ENCODE results near the gene EPS8L3.

The EPS8L3 gene

GRCh38 chr1:109730666-109731065 lies 33.1 kb downstream of the EPS8L3 start:
- H3K18ac ChIP-seq (ENCODE audit: low read length) = peak overlapping the region; percentile 24
- no peak overlapping the region for H3K4ac ChIP-seq (ENCODE audit: low read depth, low read length)
- no peak overlapping the region for H3K4me3 ChIP-seq (ENCODE audit: low read length)
- H3K79me1 ChIP-seq (ENCODE audit: low read length) = no peaks in the 10 kb centered on the region
- no peak overlapping the region for H2BK120ac ChIP-seq (ENCODE audit: low read depth, low read length)
- H3K36me3 ChIP-seq (ENCODE audit: control insufficient read depth, insufficient read depth, low read length) = no peaks in the 10 kb centered on the region
- WGBS (ENCODE audit: extremely low coverage, insufficient coverage, low lambda C conversion rate) = no CpG with 5 or more reads among the region's 6 CpGs
- H2BK5ac ChIP-seq (ENCODE audit: low read length) = no peak overlapping the region
- H2AK5ac ChIP-seq (ENCODE audit: low read length) = no peak overlapping the region
- H3K56ac ChIP-seq (ENCODE audit: low read length) = no peak overlapping the region
- no peak overlapping the region for H3K9ac ChIP-seq (ENCODE audit: low read length)
- H3K4me1 ChIP-seq (ENCODE audit: control insufficient read depth, low read depth, low read length) = peaks cover 2% of the 10 kb centered on the region
- H2BK15ac ChIP-seq (replicated peaks; ENCODE audit: low read depth) = no peak overlapping the region
- no peaks in the 10 kb centered on the region for H3K79me2 ChIP-seq (ENCODE audit: control insufficient read depth, insufficient read depth, low read length)
- H3K27me3 ChIP-seq (ENCODE audit: insufficient read depth, low read length, poor library complexity) = no peaks in the 10 kb centered on the region
- no peak overlapping the region for H4K8ac ChIP-seq (ENCODE audit: low read depth, low read length)
- no peak overlapping the region for H3K23ac ChIP-seq (ENCODE audit: low read length)
- no peak overlapping the region for H4K5ac ChIP-seq (ENCODE audit: low read length)
- no peak overlapping the region for H3K27ac ChIP-seq (ENCODE audit: low read depth, low read length)
- no peak overlapping the region for H3K4me2 ChIP-seq (ENCODE audit: low read length)
- DNase-seq = no peak

- H4K5ac ChIP-seq (ENCODE audit: low read length) = no peak overlapping the region
- no peak overlapping the region for H3K18ac ChIP-seq (ENCODE audit: low read length)
- H4K8ac ChIP-seq (ENCODE audit: low read depth, low read length) = no peak overlapping the region
- WGBS (ENCODE audit: extremely low coverage, insufficient coverage, low lambda C conversion rate) = no CpG with 5 or more reads among the region's 7 CpGs
- no peak overlapping the region for H3K56ac ChIP-seq (ENCODE audit: low read length)
- no peaks in the 10 kb centered on the region for H3K36me3 ChIP-seq (ENCODE audit: control insufficient read depth, insufficient read depth, low read length)
- no peak overlapping the region for H2BK5ac ChIP-seq (ENCODE audit: low read length)
- no peak overlapping the region for H2BK15ac ChIP-seq (replicated peaks; ENCODE audit: low read depth)
- DNase-seq = no peak
- no peak overlapping the region for H3K9ac ChIP-seq (ENCODE audit: low read length)
- no peak overlapping the region for H2BK120ac ChIP-seq (ENCODE audit: low read depth, low read length)
- H3K27me3 ChIP-seq (ENCODE audit: insufficient read depth, low read length, poor library complexity) = no peaks in the 10 kb centered on the region
- no peak overlapping the region for H3K23ac ChIP-seq (ENCODE audit: low read length)
- no peak overlapping the region for H3K4me2 ChIP-seq (ENCODE audit: low read length)
- no peak overlapping the region for H3K4me3 ChIP-seq (ENCODE audit: low read length)
- no peaks in the 10 kb centered on the region for H3K79me1 ChIP-seq (ENCODE audit: low read length)
- H3K27ac ChIP-seq (ENCODE audit: low read depth, low read length) = no peak overlapping the region
- H3K79me2 ChIP-seq (ENCODE audit: control insufficient read depth, insufficient read depth, low read length) = no peaks in the 10 kb centered on the region
- H3K4ac ChIP-seq (ENCODE audit: low read depth, low read length) = no peak overlapping the region
- H3K4me1 ChIP-seq (ENCODE audit: control insufficient read depth, low read depth, low read length) = peaks cover 2% of the 10 kb centered on the region
- H2AK5ac ChIP-seq (ENCODE audit: low read length) = no peak overlapping the region
Measured at GRCh38 chr1:109728870-109729269, 34.9 kb downstream of the EPS8L3 start.

GRCh38 chr1:109726728-109727373 lies 36.9 kb downstream of the EPS8L3 start:
- no peak overlapping the region for H3K9ac ChIP-seq (ENCODE audit: low read length)
- no peaks in the 10 kb centered on the region for H3K79me1 ChIP-seq (ENCODE audit: low read length)
- H3K23ac ChIP-seq (ENCODE audit: low read length) = no peak overlapping the region
- no peak overlapping the region for H3K4me2 ChIP-seq (ENCODE audit: low read length)
- no peak overlapping the region for H2AK5ac ChIP-seq (ENCODE audit: low read length)
- H3K4me3 ChIP-seq (ENCODE audit: low read length) = peak overlapping the region; percentile 14
- WGBS (ENCODE audit: extremely low coverage, insufficient coverage, low lambda C conversion rate) = no CpG with 5 or more reads among the region's 12 CpGs
- H3K4me1 ChIP-seq (ENCODE audit: control insufficient read depth, low read depth, low read length) = peaks cover 2% of the 10 kb centered on the region
- no peak overlapping the region for H3K27ac ChIP-seq (ENCODE audit: low read depth, low read length)
- H3K18ac ChIP-seq (ENCODE audit: low read length) = no peak overlapping the region
- no peaks in the 10 kb centered on the region for H3K27me3 ChIP-seq (ENCODE audit: insufficient read depth, low read length, poor library complexity)
- no peak overlapping the region for H2BK120ac ChIP-seq (ENCODE audit: low read depth, low read length)
- H4K5ac ChIP-seq (ENCODE audit: low read length) = no peak overlapping the region
- no peak overlapping the region for H3K56ac ChIP-seq (ENCODE audit: low read length)
- no peak for DNase-seq
- no peaks in the 10 kb centered on the region for H3K36me3 ChIP-seq (ENCODE audit: control insufficient read depth, insufficient read depth, low read length)
- no peak overlapping the region for H4K8ac ChIP-seq (ENCODE audit: low read depth, low read length)
- no peak overlapping the region for H2BK15ac ChIP-seq (replicated peaks; ENCODE audit: low read depth)
- H3K4ac ChIP-seq (ENCODE audit: low read depth, low read length) = no peak overlapping the region
- H3K79me2 ChIP-seq (ENCODE audit: control insufficient read depth, insufficient read depth, low read length) = no peaks in the 10 kb centered on the region
- H2BK5ac ChIP-seq (ENCODE audit: low read length) = no peak overlapping the region

GRCh38 chr1:109726007-109726406 lies 37.7 kb downstream of the EPS8L3 start:
- Histone ChIP-seq H3K18ac (ENCODE audit: low read length) (no peak overlapping the region), H3K4me2 (ENCODE audit: low read length) (no peak overlapping the region), H3K36me3 (ENCODE audit: control insufficient read depth, insufficient read depth, low read length) (no peaks in the 10 kb centered on the region), H3K9ac (ENCODE audit: low read length) (no peak overlapping the region), H2BK120ac (ENCODE audit: low read depth, low read length) (no peak overlapping the region), H2BK15ac (replicated peaks; ENCODE audit: low read depth) (no peak overlapping the region), H4K8ac (ENCODE audit: low read depth, low read length) (no peak overlapping the region), H3K27ac (ENCODE audit: low read depth, low read length) (no peak overlapping the region), H4K5ac (ENCODE audit: low read length) (no peak overlapping the region), H3K23ac (ENCODE audit: low read length) (no peak overlapping the region), H3K56ac (ENCODE audit: low read length) (no peak overlapping the region), H2BK5ac (ENCODE audit: low read length) (no peak overlapping the region), H3K27me3 (ENCODE audit: insufficient read depth, low read length, poor library complexity) (no peaks in the 10 kb centered on the region), H3K79me1 (ENCODE audit: low read length) (no peaks in the 10 kb centered on the region), H3K4me1 (ENCODE audit: control insufficient read depth, low read depth, low read length) (peaks cover 2% of the 10 kb centered on the region), H3K79me2 (ENCODE audit: control insufficient read depth, insufficient read depth, low read length) (no peaks in the 10 kb centered on the region), H2AK5ac (ENCODE audit: low read length) (no peak overlapping the region), H3K4me3 (ENCODE audit: low read length) (no peak overlapping the region), H3K4ac (ENCODE audit: low read depth, low read length) (no peak overlapping the region)
- no CpG with 5 or more reads among the region's 1 CpG for WGBS (ENCODE audit: extremely low coverage, insufficient coverage, low lambda C conversion rate)
- no peak for DNase-seq

GRCh38 chr1:109725510-109725909 lies 38.2 kb downstream of the EPS8L3 start:
- DNase-seq = no peak
- no peak overlapping the region for H4K8ac ChIP-seq (ENCODE audit: low read depth, low read length)
- H3K27ac ChIP-seq (ENCODE audit: low read depth, low read length) = no peak overlapping the region
- no peak overlapping the region for H3K18ac ChIP-seq (ENCODE audit: low read length)
- no CpG with 5 or more reads among the region's 4 CpGs for WGBS (ENCODE audit: extremely low coverage, insufficient coverage, low lambda C conversion rate)
- H3K27me3 ChIP-seq (ENCODE audit: insufficient read depth, low read length, poor library complexity) = no peaks in the 10 kb centered on the region
- no peak overlapping the region for H3K4me3 ChIP-seq (ENCODE audit: low read length)
- H3K23ac ChIP-seq (ENCODE audit: low read length) = no peak overlapping the region
- no peak overlapping the region for H3K56ac ChIP-seq (ENCODE audit: low read length)
- no peaks in the 10 kb centered on the region for H3K79me2 ChIP-seq (ENCODE audit: control insufficient read depth, insufficient read depth, low read length)
- no peak overlapping the region for H2AK5ac ChIP-seq (ENCODE audit: low read length)
- H3K36me3 ChIP-seq (ENCODE audit: control insufficient read depth, insufficient read depth, low read length) = no peaks in the 10 kb centered on the region
- peaks cover 2% of the 10 kb centered on the region for H3K4me1 ChIP-seq (ENCODE audit: control insufficient read depth, low read depth, low read length)
- H4K5ac ChIP-seq (ENCODE audit: low read length) = no peak overlapping the region
- H3K4me2 ChIP-seq (ENCODE audit: low read length) = no peak overlapping the region
- no peak overlapping the region for H2BK15ac ChIP-seq (replicated peaks; ENCODE audit: low read depth)
- no peaks in the 10 kb centered on the region for H3K79me1 ChIP-seq (ENCODE audit: low read length)
- no peak overlapping the region for H2BK5ac ChIP-seq (ENCODE audit: low read length)
- H2BK120ac ChIP-seq (ENCODE audit: low read depth, low read length) = no peak overlapping the region
- H3K9ac ChIP-seq (ENCODE audit: low read length) = no peak overlapping the region
- H3K4ac ChIP-seq (ENCODE audit: low read depth, low read length) = no peak overlapping the region

GRCh38 chr1:109724933-109725332 lies 38.8 kb downstream of the EPS8L3 start:
- Histone ChIP-seq H3K56ac (ENCODE audit: low read length) (no peak overlapping the region), H2AK5ac (ENCODE audit: low read length) (no peak overlapping the region), H3K27me3 (ENCODE audit: insufficient read depth, low read length, poor library complexity) (no peaks in the 10 kb centered on the region), H3K36me3 (ENCODE audit: control insufficient read depth, insufficient read depth, low read length) (no peaks in the 10 kb centered on the region), H2BK120ac (ENCODE audit: low read depth, low read length) (no peak overlapping the region), H3K4ac (ENCODE audit: low read depth, low read length) (no peak overlapping the region), H3K18ac (ENCODE audit: low read length) (no peak overlapping the region), H3K4me2 (ENCODE audit: low read length) (no peak overlapping the region), H2BK15ac (replicated peaks; ENCODE audit: low read depth) (no peak overlapping the region), H3K4me3 (ENCODE audit: low read length) (no peak overlapping the region), H3K4me1 (ENCODE audit: control insufficient read depth, low read depth, low read length) (no peaks in the 10 kb centered on the region), H3K79me2 (ENCODE audit: control insufficient read depth, insufficient read depth, low read length) (no peaks in the 10 kb centered on the region), H4K8ac (ENCODE audit: low read depth, low read length) (no peak overlapping the region), H3K79me1 (ENCODE audit: low read length) (no peaks in the 10 kb centered on the region), H3K9ac (ENCODE audit: low read length) (no peak overlapping the region), H3K23ac (ENCODE audit: low read length) (no peak overlapping the region), H2BK5ac (ENCODE audit: low read length) (no peak overlapping the region), H3K27ac (ENCODE audit: low read depth, low read length) (no peak overlapping the region), H4K5ac (ENCODE audit: low read length) (no peak overlapping the region)
- no CpG with 5 or more reads among the region's 5 CpGs for WGBS (ENCODE audit: extremely low coverage, insufficient coverage, low lambda C conversion rate)
- DNase-seq = no peak
